GM12865 (cell line): ENCODE measurements around the gene PCDH9.

ENCODE experiments used
- DNase-seq: peaks from one replicate; pipeline ENCODE4 v3.0.0; 2010; ENCODE audit warnings: low read depth
- H3K4me3 ChIP-seq: 2 replicates; pipeline ENCODE4 v1.5.1; 2011; ENCODE audit warnings: mild to moderate bottlenecking, low read depth, low read length, control low read depth
- CTCF ChIP-seq: IDR thresholded peaks from 2 replicates; pipeline ENCODE4 v1.5.1; 2011; ENCODE audit warnings: low read length, control low read depth, low read depth, inconsistent platforms; ENCODE audit not compliant: insufficient read depth; ENCODE audit errors: missing control alignments

Gene PCDH9

GRCh38 chr13:66347486-66348117 is 882.5 kb downstream of the PCDH9 start:
- DNase-seq = no peak
- TF ChIP-seq CTCF = no peak
- no peak overlapping the region for H3K4me3 ChIP-seq

- no peak for DNase-seq
- TF ChIP-seq CTCF = no peak
- H3K4me3 ChIP-seq = no peak overlapping the region
Observed at GRCh38 chr13:66345971-66346370, 884.2 kb downstream of the PCDH9 start.

GRCh38 chr13:66345518-66345810 is 884.7 kb downstream of the PCDH9 start:
- no peak overlapping the region for H3K4me3 ChIP-seq
- no peak for DNase-seq
- no peak for TF ChIP-seq CTCF

- DNase-seq = no peak
- TF ChIP-seq CTCF = no peak
- H3K4me3 ChIP-seq = no peak overlapping the region
Observed at GRCh38 chr13:66344805-66345517, 885.2 kb downstream of the PCDH9 start.

- H3K4me3 ChIP-seq = no peak overlapping the region
- TF ChIP-seq CTCF = no peak
- no peak for DNase-seq
Observed at GRCh38 chr13:66343224-66343828, 886.8 kb downstream of the PCDH9 start.

- TF ChIP-seq CTCF = no peak
- no peak for DNase-seq
- no peak overlapping the region for H3K4me3 ChIP-seq
Observed at GRCh38 chr13:66341635-66342377, 888.3 kb downstream of the PCDH9 start.
